HepG2 (cell line): ENCODE results near the gene P2RY11. TPM values are rescaled to one million over a fixed set of nuclear protein-coding genes. Genes with fewer than 3 reads are reported as not detected.

Experiments
- BRD4 ChIP-seq: sonication (generic); formaldehyde crosslinking; IDR thresholded peaks from 2 replicates; pipeline ENCODE4 v1.4.0; 2020; ENCODE audit warnings: missing genetic modification reagents
- CCDC6 ChIP-seq: sonication (generic); formaldehyde crosslinking; IDR thresholded peaks from 2 replicates; pipeline ENCODE4 v1.8.1; 2022; ENCODE audit warnings: mild to moderate bottlenecking, missing genetic modification reagents, moderate library complexity
- GABPB1 ChIP-seq: IDR thresholded peaks from 2 replicates; pipeline ENCODE4 v1.6.1; 2016; ENCODE audit warnings: mild to moderate bottlenecking, missing genetic modification reagents, moderate library complexity, missing compliant biosample characterization
- JARID2 ChIP-seq: sonication (generic); formaldehyde crosslinking; IDR thresholded peaks from 2 replicates; pipeline ENCODE4 v1.8.1; 2023; ENCODE audit warnings: missing genetic modification reagents, inconsistent platforms; ENCODE audit not compliant: insufficient replicate concordance
- SRF ChIP-seq: IDR thresholded peaks from 2 replicates; pipeline ENCODE4 v1.6.1; 2011; ENCODE audit warnings: mild to moderate bottlenecking, low read depth, low read length, moderate library complexity
- ZFP41 ChIP-seq: sonication (generic); formaldehyde crosslinking; IDR thresholded peaks from 2 replicates; pipeline ENCODE4 v1.4.0; 2020; ENCODE audit warnings: mild to moderate bottlenecking, missing genetic modification reagents, borderline replicate concordance
- ZNF547 ChIP-seq: sonication (generic); formaldehyde crosslinking; IDR thresholded peaks from 2 replicates; pipeline ENCODE4 v1.5.1; 2020; ENCODE audit warnings: mild to moderate bottlenecking, missing genetic modification reagents
- polyA plus RNA-seq, 8 experiments: library from polyadenylated mRNA; depleted of rRNA in 3 of 8; stranded (reverse) in 7 of 8; unstranded in 1 of 8; fragments of >200 nt; fragmentation: Illumina TruSeq in 4 of 8; extraction: Trizol in 4 of 8; gene quantifications; 2 replicates each; pipeline versions ENCODE4 v1.2.1 to v1.2.3, GENCODE V29; 2011 to 2016; ENCODE audit warnings: low read depth in 4 of 8, missing spikeins in 1 of 8, mixed read lengths in 1 of 8; ENCODE audit not compliant: insufficient read depth in 1 of 8
- total RNA-seq, 5 experiments: library from RNA; depleted of rRNA; stranded (reverse); fragments of >200 nt; fragmentation: Illumina TruSeq; extraction: Trizol; gene quantifications; 2 replicates each; pipeline ENCODE4 v1.2.3, GENCODE V29; 2016; ENCODE audit warnings: low read depth in 1 of 5
- TF ChIP-seq, protein P1 (sequence below): sonication (generic); formaldehyde crosslinking; IDR thresholded peaks from 2 replicates; pipeline ENCODE4 v1.4.0; 2020; ENCODE audit warnings: missing genetic modification reagents
- TF ChIP-seq, protein P2 (sequence below): sonication (generic); formaldehyde crosslinking; IDR thresholded peaks from 2 replicates; pipeline ENCODE4 v1.5.1; 2020; ENCODE audit warnings: mild to moderate bottlenecking, missing genetic modification reagents, borderline replicate concordance
- TF ChIP-seq, protein P3 (sequence below): sonication (generic); formaldehyde crosslinking; IDR thresholded peaks from 2 replicates; pipeline ENCODE4 v1.5.0; 2020; ENCODE audit warnings: mild to moderate bottlenecking, missing genetic modification reagents, moderate library complexity
- TF ChIP-seq, protein P4 (sequence below): sonication (generic); formaldehyde crosslinking; IDR thresholded peaks from 2 replicates; pipeline ENCODE4 v1.5.0; 2020; ENCODE audit warnings: missing genetic modification reagents
- TF ChIP-seq, protein P5 (sequence below): sonication (generic); formaldehyde crosslinking; IDR thresholded peaks from 2 replicates; pipeline ENCODE4 v1.4.0; 2020; ENCODE audit warnings: mild to moderate bottlenecking, missing genetic modification reagents
- TF ChIP-seq, protein P6 (sequence below): sonication (generic); formaldehyde crosslinking; IDR thresholded peaks from 2 replicates; pipeline ENCODE4 v1.8.0; 2022; ENCODE audit warnings: missing genetic modification reagents, mild to moderate bottlenecking, borderline replicate concordance

P2RY11 gene
- total and polyA plus RNA-seq, 2 of the 13 experiments (the other 11 are each of a cell fraction or from before 2014, with no cell fraction given): 4.0 to 7.8 TPM

DNA sequence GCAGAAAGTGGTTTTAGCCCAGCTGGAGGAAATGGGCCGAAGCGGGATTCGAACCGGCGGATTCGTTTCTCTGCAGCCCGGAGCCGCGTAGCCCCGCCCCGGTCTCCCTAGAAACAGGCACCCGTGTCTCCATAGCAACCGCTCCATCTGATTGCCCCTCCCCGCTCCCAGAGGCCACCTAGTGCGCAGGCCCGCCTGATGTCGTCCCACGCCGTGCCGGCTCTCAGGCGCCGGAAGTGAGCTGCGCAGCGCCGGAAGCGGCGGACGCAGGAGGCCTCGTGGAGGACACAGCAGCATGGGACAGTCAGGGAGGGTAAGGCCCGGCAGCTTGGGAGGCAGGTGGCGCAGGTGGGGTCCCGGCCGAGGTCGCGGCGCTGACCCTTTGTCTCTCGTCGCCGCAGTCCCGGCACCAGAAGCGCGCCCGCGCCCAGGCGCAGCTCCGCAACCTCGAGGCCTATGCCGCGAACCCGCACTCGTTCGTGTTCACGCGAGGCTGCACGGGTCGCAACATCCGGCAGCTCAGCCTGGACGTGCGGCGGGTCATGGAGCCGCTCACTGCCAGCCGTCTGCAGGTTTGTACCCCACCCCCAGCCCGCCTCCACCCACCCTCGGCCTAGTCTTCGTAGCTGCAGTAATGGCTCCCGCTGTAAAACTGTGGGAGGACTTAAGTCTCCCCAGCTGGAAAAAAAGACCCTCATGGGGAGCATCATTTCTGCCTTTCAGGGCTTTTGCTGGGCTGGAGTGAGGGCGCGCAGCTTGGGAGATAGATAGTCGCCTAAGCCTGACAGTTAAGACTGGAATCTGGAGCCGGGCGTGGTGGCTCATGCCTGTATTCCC, 5.2 kb upstream of the P2RY11 start, which contains the start of gene PPAN (continued):
- TF ChIP-seq, protein P1, sequence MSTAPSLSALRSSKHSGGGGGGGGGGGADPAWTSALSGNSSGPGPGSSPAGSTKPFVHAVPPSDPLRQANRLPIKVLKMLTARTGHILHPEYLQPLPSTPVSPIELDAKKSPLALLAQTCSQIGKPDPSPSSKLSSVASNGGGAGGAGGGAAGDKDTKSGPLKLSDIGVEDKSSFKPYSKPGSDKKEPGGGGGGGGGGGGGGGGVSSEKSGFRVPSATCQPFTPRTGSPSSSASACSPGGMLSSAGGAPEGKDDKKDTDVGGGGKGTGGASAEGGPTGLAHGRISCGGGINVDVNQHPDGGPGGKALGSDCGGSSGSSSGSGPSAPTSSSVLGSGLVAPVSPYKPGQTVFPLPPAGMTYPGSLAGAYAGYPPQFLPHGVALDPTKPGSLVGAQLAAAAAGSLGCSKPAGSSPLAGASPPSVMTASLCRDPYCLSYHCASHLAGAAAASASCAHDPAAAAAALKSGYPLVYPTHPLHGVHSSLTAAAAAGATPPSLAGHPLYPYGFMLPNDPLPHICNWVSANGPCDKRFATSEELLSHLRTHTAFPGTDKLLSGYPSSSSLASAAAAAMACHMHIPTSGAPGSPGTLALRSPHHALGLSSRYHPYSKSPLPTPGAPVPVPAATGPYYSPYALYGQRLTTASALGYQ (CRISPR knock-in tag): 0 out of 2 replicates have a peak, but pooled peaks have one; percentile 34
- TF ChIP-seq, protein P2, sequence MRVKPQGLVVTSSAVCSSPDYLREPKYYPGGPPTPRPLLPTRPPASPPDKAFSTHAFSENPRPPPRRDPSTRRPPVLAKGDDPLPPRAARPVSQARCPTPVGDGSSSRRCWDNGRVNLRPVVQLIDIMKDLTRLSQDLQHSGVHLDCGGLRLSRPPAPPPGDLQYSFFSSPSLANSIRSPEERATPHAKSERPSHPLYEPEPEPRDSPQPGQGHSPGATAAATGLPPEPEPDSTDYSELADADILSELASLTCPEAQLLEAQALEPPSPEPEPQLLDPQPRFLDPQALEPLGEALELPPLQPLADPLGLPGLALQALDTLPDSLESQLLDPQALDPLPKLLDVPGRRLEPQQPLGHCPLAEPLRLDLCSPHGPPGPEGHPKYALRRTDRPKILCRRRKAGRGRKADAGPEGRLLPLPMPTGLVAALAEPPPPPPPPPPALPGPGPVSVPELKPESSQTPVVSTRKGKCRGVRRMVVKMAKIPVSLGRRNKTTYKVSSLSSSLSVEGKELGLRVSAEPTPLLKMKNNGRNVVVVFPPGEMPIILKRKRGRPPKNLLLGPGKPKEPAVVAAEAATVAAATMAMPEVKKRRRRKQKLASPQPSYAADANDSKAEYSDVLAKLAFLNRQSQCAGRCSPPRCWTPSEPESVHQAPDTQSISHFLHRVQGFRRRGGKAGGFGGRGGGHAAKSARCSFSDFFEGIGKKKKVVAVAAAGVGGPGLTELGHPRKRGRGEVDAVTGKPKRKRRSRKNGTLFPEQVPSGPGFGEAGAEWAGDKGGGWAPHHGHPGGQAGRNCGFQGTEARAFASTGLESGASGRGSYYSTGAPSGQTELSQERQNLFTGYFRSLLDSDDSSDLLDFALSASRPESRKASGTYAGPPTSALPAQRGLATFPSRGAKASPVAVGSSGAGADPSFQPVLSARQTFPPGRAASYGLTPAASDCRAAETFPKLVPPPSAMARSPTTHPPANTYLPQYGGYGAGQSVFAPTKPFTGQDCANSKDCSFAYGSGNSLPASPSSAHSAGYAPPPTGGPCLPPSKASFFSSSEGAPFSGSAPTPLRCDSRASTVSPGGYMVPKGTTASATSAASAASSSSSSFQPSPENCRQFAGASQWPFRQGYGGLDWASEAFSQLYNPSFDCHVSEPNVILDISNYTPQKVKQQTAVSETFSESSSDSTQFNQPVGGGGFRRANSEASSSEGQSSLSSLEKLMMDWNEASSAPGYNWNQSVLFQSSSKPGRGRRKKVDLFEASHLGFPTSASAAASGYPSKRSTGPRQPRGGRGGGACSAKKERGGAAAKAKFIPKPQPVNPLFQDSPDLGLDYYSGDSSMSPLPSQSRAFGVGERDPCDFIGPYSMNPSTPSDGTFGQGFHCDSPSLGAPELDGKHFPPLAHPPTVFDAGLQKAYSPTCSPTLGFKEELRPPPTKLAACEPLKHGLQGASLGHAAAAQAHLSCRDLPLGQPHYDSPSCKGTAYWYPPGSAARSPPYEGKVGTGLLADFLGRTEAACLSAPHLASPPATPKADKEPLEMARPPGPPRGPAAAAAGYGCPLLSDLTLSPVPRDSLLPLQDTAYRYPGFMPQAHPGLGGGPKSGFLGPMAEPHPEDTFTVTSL (CRISPR knock-in tag): peak; percentile 46; the same call in 1 of the 2 replicates
- TF ChIP-seq ZNF547 (CRISPR knock-in tag): peak; percentile 84
- TF ChIP-seq, protein P3, sequence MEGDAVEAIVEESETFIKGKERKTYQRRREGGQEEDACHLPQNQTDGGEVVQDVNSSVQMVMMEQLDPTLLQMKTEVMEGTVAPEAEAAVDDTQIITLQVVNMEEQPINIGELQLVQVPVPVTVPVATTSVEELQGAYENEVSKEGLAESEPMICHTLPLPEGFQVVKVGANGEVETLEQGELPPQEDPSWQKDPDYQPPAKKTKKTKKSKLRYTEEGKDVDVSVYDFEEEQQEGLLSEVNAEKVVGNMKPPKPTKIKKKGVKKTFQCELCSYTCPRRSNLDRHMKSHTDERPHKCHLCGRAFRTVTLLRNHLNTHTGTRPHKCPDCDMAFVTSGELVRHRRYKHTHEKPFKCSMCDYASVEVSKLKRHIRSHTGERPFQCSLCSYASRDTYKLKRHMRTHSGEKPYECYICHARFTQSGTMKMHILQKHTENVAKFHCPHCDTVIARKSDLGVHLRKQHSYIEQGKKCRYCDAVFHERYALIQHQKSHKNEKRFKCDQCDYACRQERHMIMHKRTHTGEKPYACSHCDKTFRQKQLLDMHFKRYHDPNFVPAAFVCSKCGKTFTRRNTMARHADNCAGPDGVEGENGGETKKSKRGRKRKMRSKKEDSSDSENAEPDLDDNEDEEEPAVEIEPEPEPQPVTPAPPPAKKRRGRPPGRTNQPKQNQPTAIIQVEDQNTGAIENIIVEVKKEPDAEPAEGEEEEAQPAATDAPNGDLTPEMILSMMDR (CRISPR knock-in tag): peak; percentile 46
- TF ChIP-seq CCDC6 (CRISPR knock-in tag): peak; percentile 90
- TF ChIP-seq, protein P4, sequence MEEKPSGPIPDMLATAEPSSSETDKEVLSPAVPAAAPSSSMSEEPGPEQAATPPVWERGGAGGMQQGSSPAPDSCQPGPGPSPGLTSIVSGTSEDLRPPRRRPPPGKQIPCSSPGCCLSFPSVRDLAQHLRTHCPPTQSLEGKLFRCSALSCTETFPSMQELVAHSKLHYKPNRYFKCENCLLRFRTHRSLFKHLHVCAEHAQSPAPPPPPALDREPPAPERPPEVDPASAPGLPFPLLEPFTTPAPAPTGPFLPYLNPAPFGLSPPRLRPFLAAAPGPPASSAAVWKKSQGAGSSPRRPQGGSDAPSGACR: no peak
- no peak for TF ChIP-seq ZFP41 (CRISPR knock-in tag)
- peak; percentile 78 for TF ChIP-seq JARID2 (CRISPR knock-in tag)
- peak; percentile 98 for TF ChIP-seq GABPB1 (CRISPR knock-in tag)
- TF ChIP-seq, protein P5, sequence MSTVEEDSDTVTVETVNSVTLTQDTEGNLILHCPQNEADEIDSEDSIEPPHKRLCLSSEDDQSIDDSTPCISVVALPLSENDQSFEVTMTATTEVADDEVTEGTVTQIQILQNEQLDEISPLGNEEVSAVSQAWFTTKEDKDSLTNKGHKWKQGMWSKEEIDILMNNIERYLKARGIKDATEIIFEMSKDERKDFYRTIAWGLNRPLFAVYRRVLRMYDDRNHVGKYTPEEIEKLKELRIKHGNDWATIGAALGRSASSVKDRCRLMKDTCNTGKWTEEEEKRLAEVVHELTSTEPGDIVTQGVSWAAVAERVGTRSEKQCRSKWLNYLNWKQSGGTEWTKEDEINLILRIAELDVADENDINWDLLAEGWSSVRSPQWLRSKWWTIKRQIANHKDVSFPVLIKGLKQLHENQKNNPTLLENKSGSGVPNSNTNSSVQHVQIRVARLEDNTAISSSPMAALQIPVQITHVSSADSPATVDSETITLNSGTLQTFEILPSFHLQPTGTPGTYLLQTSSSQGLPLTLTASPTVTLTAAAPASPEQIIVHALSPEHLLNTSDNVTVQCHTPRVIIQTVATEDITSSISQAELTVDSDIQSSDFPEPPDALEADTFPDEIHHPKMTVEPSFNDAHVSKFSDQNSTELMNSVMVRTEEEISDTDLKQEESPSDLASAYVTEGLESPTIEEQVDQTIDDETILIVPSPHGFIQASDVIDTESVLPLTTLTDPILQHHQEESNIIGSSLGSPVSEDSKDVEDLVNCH (CRISPR knock-in tag): no peak
- TF ChIP-seq, protein P6, sequence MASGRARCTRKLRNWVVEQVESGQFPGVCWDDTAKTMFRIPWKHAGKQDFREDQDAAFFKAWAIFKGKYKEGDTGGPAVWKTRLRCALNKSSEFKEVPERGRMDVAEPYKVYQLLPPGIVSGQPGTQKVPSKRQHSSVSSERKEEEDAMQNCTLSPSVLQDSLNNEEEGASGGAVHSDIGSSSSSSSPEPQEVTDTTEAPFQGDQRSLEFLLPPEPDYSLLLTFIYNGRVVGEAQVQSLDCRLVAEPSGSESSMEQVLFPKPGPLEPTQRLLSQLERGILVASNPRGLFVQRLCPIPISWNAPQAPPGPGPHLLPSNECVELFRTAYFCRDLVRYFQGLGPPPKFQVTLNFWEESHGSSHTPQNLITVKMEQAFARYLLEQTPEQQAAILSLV (CRISPR knock-in tag): peak; percentile 97; the same call in 1 of the 2 replicates
- TF ChIP-seq SRF: no peak
- TF ChIP-seq BRD4: peak; percentile 89
